H9 (cell line): ENCODE measurements around the gene FCN1. TPM values are rescaled to one million over a fixed set of nuclear protein-coding genes. Genes with fewer than 3 reads are reported as not detected.

Experiments
- DNase-seq: peaks from one replicate; pipeline ENCODE4 v3.0.0-alpha.2; 2017
- H2AFZ ChIP-seq: one replicate; pipeline ENCODE4 v1.6.1; 2013; ENCODE audit warnings: mild to moderate bottlenecking, low read length, control low read depth, moderate library complexity
- H2AK5ac ChIP-seq: 2 replicates; pipeline ENCODE4 v1.6.1; 2013; ENCODE audit warnings: low read length, control low read depth, mixed read lengths; ENCODE audit not compliant: insufficient read length
- H2BK120ac ChIP-seq: one replicate; pipeline ENCODE4 v1.6.1; 2013; ENCODE audit warnings: low read depth, mild to moderate bottlenecking, low read length, control low read depth, inconsistent platforms; ENCODE audit not compliant: poor library complexity, severe bottlenecking
- H2BK12ac ChIP-seq: 2 replicates; pipeline ENCODE4 v1.6.1; 2013; ENCODE audit warnings: low read length, control low read depth, mixed read lengths, low read depth; ENCODE audit not compliant: insufficient read length
- H2BK15ac ChIP-seq: 2 replicates; pipeline ENCODE4 v1.6.1; 2013; ENCODE audit warnings: low read depth, low read length, control low read depth
- H2BK20ac ChIP-seq: one replicate; pipeline ENCODE4 v1.6.1; 2013; ENCODE audit warnings: low read depth, mild to moderate bottlenecking, low read length, control low read depth, inconsistent platforms; ENCODE audit not compliant: poor library complexity, severe bottlenecking
- H2BK5ac ChIP-seq: 2 replicates; pipeline ENCODE4 v1.6.1; 2013; ENCODE audit warnings: low read length, control low read depth, mixed read lengths; ENCODE audit not compliant: insufficient read length
- H3K14ac ChIP-seq: 2 replicates; pipeline ENCODE4 v1.6.1; 2013; ENCODE audit warnings: low read length, control low read depth; ENCODE audit not compliant: insufficient read depth
- H3K18ac ChIP-seq: 2 replicates; pipeline ENCODE4 v1.6.1; 2013; ENCODE audit warnings: low read depth, mild to moderate bottlenecking, mixed read lengths, low read length, control low read depth; ENCODE audit not compliant: insufficient read length
- H3K23ac ChIP-seq: 2 replicates; pipeline ENCODE4 v1.6.1; 2013; ENCODE audit warnings: low read length, control low read depth, mixed read lengths, low read depth; ENCODE audit not compliant: insufficient read length
- H3K23me2 ChIP-seq: 2 replicates; pipeline ENCODE4 v1.6.1; 2013; ENCODE audit warnings: low read depth, mild to moderate bottlenecking, mixed read lengths, low read length, control low read depth; ENCODE audit not compliant: insufficient read length, poor library complexity, severe bottlenecking
- H3K27ac ChIP-seq: 2 replicates; pipeline ENCODE4 v1.5.1; 2013; ENCODE audit warnings: low read length, control low read depth, mixed read lengths, low read depth; ENCODE audit not compliant: insufficient read length
- H3K27me3 ChIP-seq: 2 replicates; pipeline ENCODE4 v1.6.1; 2013; ENCODE audit warnings: low read length, control low read depth, inconsistent platforms; ENCODE audit not compliant: insufficient read depth
- H3K4ac ChIP-seq: 2 replicates; pipeline ENCODE4 v1.6.1; 2013; ENCODE audit warnings: low read depth, mild to moderate bottlenecking, control low read depth, inconsistent platforms, low read length, moderate library complexity
- H3K4me1 ChIP-seq: 2 replicates; pipeline ENCODE4 v1.6.1; 2013; ENCODE audit warnings: low read length, control low read depth, inconsistent platforms; ENCODE audit not compliant: insufficient read depth
- H3K4me2 ChIP-seq: 2 replicates; pipeline ENCODE4 v1.6.1; 2013; ENCODE audit warnings: low read length, control low read depth, mixed read lengths; ENCODE audit not compliant: insufficient read length, insufficient read depth
- H3K56ac ChIP-seq: 2 replicates; pipeline ENCODE4 v1.6.1; 2013; ENCODE audit warnings: low read depth, mild to moderate bottlenecking, mixed read lengths, low read length, control low read depth; ENCODE audit not compliant: insufficient read length
- H3K79me1 ChIP-seq: 2 replicates; pipeline ENCODE4 v1.6.1; 2013; ENCODE audit warnings: low read depth, mild to moderate bottlenecking, moderate library complexity, low read length, control low read depth, inconsistent platforms; ENCODE audit not compliant: insufficient read depth, poor library complexity, severe bottlenecking
- H3K79me2 ChIP-seq: 2 replicates; pipeline ENCODE4 v1.6.1; 2013; ENCODE audit warnings: low read length, control low read depth, inconsistent platforms; ENCODE audit not compliant: insufficient read depth
- H3K9ac ChIP-seq: 2 replicates; pipeline ENCODE4 v1.6.1; 2013; ENCODE audit warnings: low read length, control low read depth, mixed read lengths; ENCODE audit not compliant: insufficient read length; ENCODE audit errors: extremely low read depth
- H3K9me3 ChIP-seq: one replicate; pipeline ENCODE4 v1.6.1; 2013; ENCODE audit warnings: low read depth, low read length, inconsistent platforms; ENCODE audit not compliant: control insufficient read depth
- H3T11ph ChIP-seq: one replicate; pipeline ENCODE4 v1.6.1; 2013; ENCODE audit warnings: mild to moderate bottlenecking, low read length, control low read depth, inconsistent platforms
- H4K20me1 ChIP-seq: one replicate; pipeline ENCODE4 v1.6.1; 2013; ENCODE audit not compliant: control insufficient read depth, insufficient read length, insufficient read depth
- H4K5ac ChIP-seq: 2 replicates; pipeline ENCODE4 v1.6.1; 2013; ENCODE audit warnings: low read depth, mild to moderate bottlenecking, mixed read lengths, low read length, control low read depth; ENCODE audit not compliant: insufficient read length
- H4K8ac ChIP-seq: replicated peaks from 2 replicates; pipeline ENCODE4 v1.6.1; 2013; ENCODE audit warnings: low read length, control low read depth, mixed read lengths, low read depth; ENCODE audit not compliant: insufficient read length
- H4K91ac ChIP-seq: 2 replicates; pipeline ENCODE4 v1.6.1; 2013; ENCODE audit warnings: low read depth, mild to moderate bottlenecking, moderate library complexity, mixed read lengths, low read length, control low read depth; ENCODE audit not compliant: insufficient read length
- H3K27ac Mint-ChIP-seq, 3 experiments: 2 replicates in 2 of 3; 3 replicates in 1 of 3; pipeline ENCODE4 v1.8.0; 2020 to 2021; ENCODE audit warnings: mixed read lengths in 3 of 3, mild to moderate bottlenecking in 1 of 3, moderate library complexity in 1 of 3
- H3K27me3 Mint-ChIP-seq: 2 replicates; pipeline ENCODE4 v1.8.0; 2021; ENCODE audit warnings: low read depth, mild to moderate bottlenecking, moderate library complexity, mixed read lengths
- H3K36me3 Mint-ChIP-seq, 3 experiments: 2 replicates in 2 of 3; 3 replicates in 1 of 3; pipeline ENCODE4 v1.8.0; 2020 to 2021; ENCODE audit warnings: low read depth in 3 of 3, mixed read lengths in 3 of 3; ENCODE audit not compliant: insufficient read depth in 1 of 3
- H3K4me1 Mint-ChIP-seq, 2 experiments: 2 replicates each; pipeline ENCODE4 v1.8.0; 2020; ENCODE audit warnings: mixed read lengths in 2 of 2
- H3K4me3 Mint-ChIP-seq, 2 experiments: 2 replicates in 1 of 2; 3 replicates in 1 of 2; pipeline ENCODE4 v1.8.0; 2020 to 2021; ENCODE audit warnings: mild to moderate bottlenecking in 2 of 2, mixed read lengths in 2 of 2, moderate library complexity in 1 of 2
- H3K9me3 Mint-ChIP-seq, 2 experiments: 2 replicates in 1 of 2; 3 replicates in 1 of 2; pipeline ENCODE4 v1.8.0; 2020; ENCODE audit warnings: mild to moderate bottlenecking in 2 of 2, mixed read lengths in 2 of 2, moderate library complexity in 1 of 2
- WGBS: extraction: QIAGEN DNeasy Blood & Tissue Kit; methylation state at CpG from one replicate; pipeline ENCODE4 v1.1.7; 2013; ENCODE audit warnings: missing lambda C conversion rate, low lambda C conversion rate, mixed read lengths; ENCODE audit not compliant: insufficient read length; ENCODE audit errors: extremely low coverage; 5-methylcytosine and 5-hydroxymethylcytosine counted together
- total RNA-seq: library from RNA; stranded (reverse); gene quantifications from 2 replicates; pipeline ENCODE4 v1.2.1, GENCODE V29; 2021
- TF ChIP-seq, protein P1 (sequence below): fragments of 200-600 bp; sonication (generic); conservative IDR thresholded peaks from 3 replicates; pipeline ENCODE4 v1.8.0; 2021; ENCODE audit warnings: antibody characterized with exemption, mild to moderate bottlenecking

The FCN1 gene
- total RNA-seq, 1 experiment from 2014 or later = not detected

GRCh38 chr9:134932171-134932570 lies 14.5 kb upstream of the FCN1 start:
- no peak overlapping the region for H2BK120ac ChIP-seq
- H3K79me1 ChIP-seq = no peaks in the 10 kb centered on the region

More at GRCh38 chr9:134932171-134932570, 14.5 kb upstream of the FCN1 start:
- H3K56ac ChIP-seq = no peak overlapping the region
- H3K14ac ChIP-seq = no peak overlapping the region
- no peaks in the 10 kb centered on the region for H3K79me2 ChIP-seq
- H2BK20ac ChIP-seq = no peak overlapping the region
- no peak overlapping the region for H4K91ac ChIP-seq
- H3K23ac ChIP-seq = no peak overlapping the region
- no CpG with 5 or more reads among the region's 12 CpGs for whole genome bisulfite sequencing
- H3K27me3 Mint-ChIP-seq = peaks cover 4% of the 10 kb centered on the region
- no peak overlapping the region for H3K4me3 Mint-ChIP-seq
- H3K4me1 ChIP-seq = no peaks in the 10 kb centered on the region
- H3K23me2 ChIP-seq = no peaks in the 10 kb centered on the region
- peaks cover 30 to 42% of the 10 kb centered on the region in 2 experiments for H3K4me1 Mint-ChIP-seq
- no peak overlapping the region for H3K27ac ChIP-seq
- no peak overlapping the region for H3T11ph ChIP-seq
- H4K8ac ChIP-seq = no peak overlapping the region
- H3K9ac ChIP-seq = no peak overlapping the region
- no peak overlapping the region for H4K5ac ChIP-seq
- H2BK12ac ChIP-seq = no peak overlapping the region
- no peaks in the 10 kb centered on the region for H3K9me3 ChIP-seq
- no peak overlapping the region for H2AK5ac ChIP-seq
- no peak overlapping the region for H3K4ac ChIP-seq
- H3K18ac ChIP-seq = no peak overlapping the region
- H2BK15ac ChIP-seq = no peak overlapping the region
- H3K27ac Mint-ChIP-seq = peak overlapping the region in 1 of 3 experiments; percentile 62; a peak in 1 of 7 replicates
- H2AFZ ChIP-seq = no peak overlapping the region
- H3K9me3 Mint-ChIP-seq = no peaks in the 10 kb centered on the region; a peak in 1 of 5 replicates
- TF ChIP-seq, protein P1, sequence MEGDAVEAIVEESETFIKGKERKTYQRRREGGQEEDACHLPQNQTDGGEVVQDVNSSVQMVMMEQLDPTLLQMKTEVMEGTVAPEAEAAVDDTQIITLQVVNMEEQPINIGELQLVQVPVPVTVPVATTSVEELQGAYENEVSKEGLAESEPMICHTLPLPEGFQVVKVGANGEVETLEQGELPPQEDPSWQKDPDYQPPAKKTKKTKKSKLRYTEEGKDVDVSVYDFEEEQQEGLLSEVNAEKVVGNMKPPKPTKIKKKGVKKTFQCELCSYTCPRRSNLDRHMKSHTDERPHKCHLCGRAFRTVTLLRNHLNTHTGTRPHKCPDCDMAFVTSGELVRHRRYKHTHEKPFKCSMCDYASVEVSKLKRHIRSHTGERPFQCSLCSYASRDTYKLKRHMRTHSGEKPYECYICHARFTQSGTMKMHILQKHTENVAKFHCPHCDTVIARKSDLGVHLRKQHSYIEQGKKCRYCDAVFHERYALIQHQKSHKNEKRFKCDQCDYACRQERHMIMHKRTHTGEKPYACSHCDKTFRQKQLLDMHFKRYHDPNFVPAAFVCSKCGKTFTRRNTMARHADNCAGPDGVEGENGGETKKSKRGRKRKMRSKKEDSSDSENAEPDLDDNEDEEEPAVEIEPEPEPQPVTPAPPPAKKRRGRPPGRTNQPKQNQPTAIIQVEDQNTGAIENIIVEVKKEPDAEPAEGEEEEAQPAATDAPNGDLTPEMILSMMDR = no peak
- no peaks in the 10 kb centered on the region; a peak in 1 of 7 replicates for H3K36me3 Mint-ChIP-seq
- H4K20me1 ChIP-seq = no peaks in the 10 kb centered on the region
- DNase-seq = no peak
- H3K27me3 ChIP-seq = no peaks in the 10 kb centered on the region
- H3K4me2 ChIP-seq = no peak overlapping the region
- H2BK5ac ChIP-seq = no peak overlapping the region
